Duodenal mucosa (tissue), 2 donors: ENCODE measurements around the gene SOWAHA.
A peak's percentile ranks its signal among the peaks of the same experiment; 100 is the strongest.
"Not testable (repeated sequence)": the region's sequence is repeated elsewhere in the genome, so short reads cannot be mapped to it uniquely, and the experiment has no call there.

Source experiments
- H3K27ac ChIP-seq: one replicate; pipeline ENCODE4 v1.7.0; 2013; ENCODE audit warnings: low read depth, low read length
- H3K27me3 ChIP-seq, 2 donors: one replicate each; pipeline ENCODE4 v1.7.0; 2013; ENCODE audit warnings: low read length in 2 of 2, control low read depth in 1 of 2; ENCODE audit not compliant: insufficient read depth in 2 of 2, control insufficient read depth in 1 of 2
- H3K36me3 ChIP-seq, 2 donors: one replicate each; pipeline ENCODE4 v1.7.0; 2013; ENCODE audit warnings: low read length in 2 of 2, control low read depth in 1 of 2; ENCODE audit not compliant: insufficient read depth in 2 of 2, control insufficient read depth in 1 of 2
- H3K4me1 ChIP-seq, 2 donors: one replicate each; pipeline ENCODE4 v1.7.0; 2013; ENCODE audit warnings: low read length in 2 of 2, control low read depth in 1 of 2; ENCODE audit not compliant: insufficient read depth in 2 of 2, control insufficient read depth in 1 of 2
- H3K4me3 ChIP-seq, 2 donors: one replicate each; pipeline ENCODE4 v1.7.0; 2013; ENCODE audit warnings: low read length in 2 of 2, low read depth in 1 of 2
- H3K9ac ChIP-seq, 2 donors: one replicate each; pipeline ENCODE4 v1.7.0; 2013; ENCODE audit warnings: low read length in 2 of 2, low read depth in 1 of 2
- H3K9me3 ChIP-seq, 2 donors: one replicate each; pipeline ENCODE4 v1.7.0; 2013; ENCODE audit warnings: low read length in 2 of 2, control low read depth in 1 of 2; ENCODE audit not compliant: control insufficient read depth in 1 of 2

The SOWAHA gene

DNA sequence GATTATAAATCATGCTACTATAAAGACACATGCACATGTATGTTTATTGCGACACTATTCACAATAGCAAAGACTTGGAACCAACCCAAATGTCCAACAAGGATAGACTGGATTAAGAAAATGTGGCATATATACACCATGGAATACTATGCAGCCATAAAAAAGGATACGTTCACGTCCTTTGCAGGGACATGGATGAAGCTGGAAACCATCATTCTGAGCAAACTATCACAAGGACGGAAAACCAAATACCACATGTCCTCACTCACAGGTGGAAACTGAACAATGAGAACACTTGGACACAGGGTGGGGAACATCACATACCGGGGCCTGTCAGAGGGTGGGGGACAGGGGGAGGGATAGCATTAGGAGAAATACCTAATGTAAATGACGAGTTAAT is 7.2 kb upstream of the SOWAHA start:
- H3K4me3 ChIP-seq, H3K9ac ChIP-seq, H3K27me3 ChIP-seq, H3K36me3 ChIP-seq, H3K27ac ChIP-seq, H3K9me3 ChIP-seq: not testable (repeated sequence)
- H3K4me1 ChIP-seq = peaks cover 13 to 17% of the 10 kb centered on the region in 2 donors

GRCh38 chr5:132806804-132807162 is 6.3 kb upstream of the SOWAHA start:
- peak overlapping the region; percentile 38 to 50 for H3K4me3 ChIP-seq
- peak overlapping the region; percentile 43 for H3K27ac ChIP-seq
- H3K27me3 ChIP-seq, H3K9me3 ChIP-seq, H3K36me3 ChIP-seq: not testable (repeated sequence)
- H3K4me1 ChIP-seq = peaks cover 13 to 17% of the 10 kb centered on the region in 2 donors
- H3K9ac ChIP-seq = peak overlapping the region; percentile 35 to 51

- Histone ChIP-seq H3K27me3 (peaks cover 0 to 8% of the 10 kb centered on the region in 2 donors), H3K9ac (peak overlapping the region; percentile 35 to 51), H3K27ac (peak overlapping the region; percentile 43), H3K9me3 (no peaks in the 10 kb centered on the region), H3K4me1 (peaks cover 13 to 19% of the 10 kb centered on the region in 2 donors), H3K4me3 (peak overlapping the region; percentile 38 to 50), H3K36me3 (no peaks in the 10 kb centered on the region)
Observed at GRCh38 chr5:132807163-132807838, 5.8 kb upstream of the SOWAHA start.

DNA sequence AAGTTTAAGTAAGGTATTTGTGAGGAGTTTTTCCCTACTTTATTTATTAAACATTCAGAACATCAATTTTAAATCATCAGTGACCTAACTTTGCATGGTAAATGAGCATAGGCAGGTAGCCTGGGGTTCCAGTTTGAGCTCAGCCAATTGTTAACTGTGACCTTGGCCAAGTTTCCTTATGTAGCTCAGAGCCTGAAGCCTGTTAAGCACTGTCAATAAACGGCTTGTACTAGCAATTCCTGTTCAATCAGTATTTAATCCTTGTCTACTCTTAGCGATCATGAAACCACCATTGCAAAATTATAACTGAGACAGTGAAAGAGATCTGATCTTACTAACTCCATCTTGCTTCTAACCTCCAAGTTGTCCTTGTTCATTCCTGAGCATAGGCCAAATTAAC is 4.7 kb upstream of the SOWAHA start:
- Histone ChIP-seq H3K4me3 (no peak overlapping the region), H3K27ac (no peak overlapping the region), H3K9ac (no peak overlapping the region), H3K9me3 (no peaks in the 10 kb centered on the region), H3K27me3 (peaks cover 5 to 8% of the 10 kb centered on the region in 2 donors), H3K4me1 (peaks cover 13 to 26% of the 10 kb centered on the region in 2 donors), H3K36me3 (no peaks in the 10 kb centered on the region)

DNA sequence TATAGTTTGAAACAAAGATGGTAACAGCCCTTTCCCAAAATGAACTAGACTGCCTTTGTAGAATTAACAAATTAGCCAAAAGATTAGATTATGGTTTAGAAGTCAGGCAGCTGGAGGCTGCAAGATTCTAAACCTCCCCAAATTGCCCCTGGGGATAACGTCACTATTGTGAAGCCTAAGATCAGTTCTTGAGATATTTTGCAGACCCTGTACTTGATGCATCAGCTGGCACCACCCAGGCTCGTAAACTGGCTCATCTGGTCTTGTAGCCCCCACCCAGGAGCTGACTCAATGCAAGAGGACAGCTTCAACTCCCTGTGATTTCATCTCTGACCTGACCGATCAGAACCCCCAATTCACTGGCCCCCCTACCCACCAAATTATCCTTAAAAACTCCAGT is 4.2 kb upstream of the SOWAHA start:
- H3K4me1 ChIP-seq = peaks cover 13 to 26% of the 10 kb centered on the region in 2 donors
- H3K36me3 ChIP-seq = no peaks in the 10 kb centered on the region
- H3K27ac ChIP-seq = no peak overlapping the region
- no peak overlapping the region for H3K9ac ChIP-seq
- no peak overlapping the region for H3K4me3 ChIP-seq
- no peaks in the 10 kb centered on the region for H3K9me3 ChIP-seq
- peaks cover 5 to 8% of the 10 kb centered on the region in 2 donors for H3K27me3 ChIP-seq

GRCh38 chr5:132810605-132811004 is 2.5 kb upstream of the SOWAHA start:
- H3K36me3 ChIP-seq = no peaks in the 10 kb centered on the region
- H3K27me3 ChIP-seq = peaks cover 5 to 8% of the 10 kb centered on the region in 2 donors
- H3K4me1 ChIP-seq = peaks cover 13 to 32% of the 10 kb centered on the region in 2 donors
- no peak overlapping the region for H3K9ac ChIP-seq
- H3K9me3 ChIP-seq = no peaks in the 10 kb centered on the region
- H3K4me3 ChIP-seq = no peak overlapping the region
- H3K27ac ChIP-seq = no peak overlapping the region

DNA sequence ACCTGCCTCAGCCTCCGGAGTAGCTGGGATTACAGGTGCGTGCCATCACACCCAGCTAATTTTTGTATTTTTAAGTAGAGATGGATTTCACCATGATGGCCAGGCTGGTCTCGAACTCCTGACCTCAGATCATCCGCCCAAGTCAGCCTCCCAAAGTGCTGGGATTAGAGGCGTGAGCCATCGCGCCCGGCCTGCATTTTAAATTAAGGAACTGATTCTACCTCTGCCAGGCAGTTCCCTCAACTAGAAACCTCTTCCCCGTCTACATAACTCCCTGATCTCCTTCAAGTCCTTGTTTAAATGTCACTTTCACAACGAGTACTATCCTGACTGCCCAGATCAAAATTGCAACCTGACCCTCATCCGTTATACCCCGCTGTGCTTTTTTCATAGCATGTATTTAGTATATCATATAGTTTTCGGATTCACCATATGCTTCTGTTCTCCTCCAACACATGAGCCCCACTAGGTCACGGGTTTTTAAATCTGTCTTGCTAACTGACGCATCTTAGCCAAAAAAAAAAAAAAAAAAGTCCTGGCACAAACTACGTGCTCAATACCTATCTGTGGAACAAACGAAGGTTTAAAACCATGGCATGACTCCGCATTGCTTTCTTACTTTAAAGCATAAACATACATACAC is 858 bp upstream of the SOWAHA start:
- H3K4me1 ChIP-seq = peaks cover 13 to 43% of the 10 kb centered on the region in 2 donors
- no peak overlapping the region for H3K27ac ChIP-seq
- H3K4me3 ChIP-seq = peak overlapping the region in 1 of 2 donors; percentile 53
- peaks cover 5 to 8% of the 10 kb centered on the region in 2 donors for H3K27me3 ChIP-seq
- H3K9me3 ChIP-seq = no peaks in the 10 kb centered on the region
- H3K36me3 ChIP-seq = no peaks in the 10 kb centered on the region
- peak overlapping the region in 1 of 2 donors; percentile 49 for H3K9ac ChIP-seq

- H3K36me3 ChIP-seq = no peaks in the 10 kb centered on the region
- peak overlapping the region; percentile 65 to 76 for H3K4me3 ChIP-seq
- H3K4me1 ChIP-seq = peaks cover 13 to 43% of the 10 kb centered on the region in 2 donors
- no peaks in the 10 kb centered on the region for H3K9me3 ChIP-seq
- H3K27ac ChIP-seq = peak overlapping the region; percentile 77
- peaks cover 5 to 8% of the 10 kb centered on the region in 2 donors for H3K27me3 ChIP-seq
- H3K9ac ChIP-seq = peak overlapping the region; percentile 57 to 71
Observed at GRCh38 chr5:132813599-132814502, 749 bp downstream of the SOWAHA start.

GRCh38 chr5:132814503-132815294 is 1.6 kb downstream of the SOWAHA start:
- no peaks in the 10 kb centered on the region for H3K9me3 ChIP-seq
- H3K4me3 ChIP-seq = peak overlapping the region; percentile 65 to 76
- H3K27me3 ChIP-seq = peaks cover 5 to 8% of the 10 kb centered on the region in 2 donors
- H3K9ac ChIP-seq = peak overlapping the region; percentile 57 to 71
- no peaks in the 10 kb centered on the region for H3K36me3 ChIP-seq
- peaks cover 12 to 41% of the 10 kb centered on the region in 2 donors for H3K4me1 ChIP-seq
- H3K27ac ChIP-seq = no peak overlapping the region
